ENCODE results near the gene NEGR1.

Gene NEGR1

DNA sequence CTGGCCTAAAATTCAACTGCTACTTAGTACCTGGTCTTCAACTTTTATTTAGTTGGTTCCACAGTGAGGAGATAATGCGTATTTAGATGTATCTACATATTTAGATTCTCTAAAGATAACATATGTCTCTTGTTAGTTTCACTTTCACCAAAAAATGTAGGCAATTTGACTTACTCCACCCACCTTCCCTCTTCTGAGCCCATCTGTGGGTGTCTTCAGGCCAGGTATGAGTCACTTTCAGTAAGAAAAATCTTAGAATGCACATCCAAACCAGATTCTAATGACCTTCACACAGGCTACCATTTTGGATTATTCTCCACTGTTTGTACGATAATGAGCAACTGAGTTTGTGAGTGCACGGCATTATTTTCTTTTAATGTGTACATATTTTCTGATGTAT lies 501.7 kb downstream of the NEGR1 start:
- DNase-seq (ENCODE audit: low read depth in 2 of 2): no peak

DNA sequence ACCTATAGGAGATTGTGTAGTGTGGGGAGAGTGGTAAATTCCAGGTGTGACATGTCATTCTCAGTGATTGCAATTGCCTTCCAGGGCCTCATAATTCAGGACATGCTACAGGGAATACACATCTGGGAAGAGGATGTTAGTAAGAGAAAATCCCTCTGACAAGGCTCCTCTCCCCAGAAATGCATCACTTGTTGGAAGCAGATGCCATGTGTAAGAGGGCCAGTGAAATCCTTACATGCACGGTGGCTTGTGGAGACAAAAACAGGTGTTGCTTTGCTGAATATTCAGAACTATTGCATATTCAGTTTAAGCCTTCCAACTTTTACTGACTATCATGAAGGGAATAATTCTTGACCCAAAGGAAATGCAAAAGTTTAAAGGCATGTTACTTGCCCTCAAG lies 503.4 kb downstream of the NEGR1 start:
- no peak for DNase-seq (ENCODE audit: low read depth in 2 of 2)

DNA sequence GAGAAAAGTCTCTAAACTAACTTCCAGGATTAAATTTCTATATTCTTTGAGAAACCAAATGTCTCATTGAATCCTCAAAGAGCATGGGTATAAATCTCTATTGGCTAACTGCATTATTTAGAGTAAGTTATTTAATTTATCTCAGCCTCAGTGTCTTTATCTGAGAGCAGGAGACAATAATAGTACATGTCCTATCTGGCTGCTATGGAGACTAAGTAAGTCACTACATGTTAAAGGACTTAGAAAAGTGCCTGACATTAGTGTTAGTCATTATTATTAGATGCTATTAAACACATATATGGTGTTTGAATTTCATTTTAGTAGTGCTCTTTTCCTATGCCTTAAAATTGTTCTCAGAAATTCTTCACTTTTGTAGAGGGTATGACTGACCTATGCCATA lies 505.2 kb downstream of the NEGR1 start:
- no peak for DNase-seq (ENCODE audit: low read depth in 2 of 2)

DNA sequence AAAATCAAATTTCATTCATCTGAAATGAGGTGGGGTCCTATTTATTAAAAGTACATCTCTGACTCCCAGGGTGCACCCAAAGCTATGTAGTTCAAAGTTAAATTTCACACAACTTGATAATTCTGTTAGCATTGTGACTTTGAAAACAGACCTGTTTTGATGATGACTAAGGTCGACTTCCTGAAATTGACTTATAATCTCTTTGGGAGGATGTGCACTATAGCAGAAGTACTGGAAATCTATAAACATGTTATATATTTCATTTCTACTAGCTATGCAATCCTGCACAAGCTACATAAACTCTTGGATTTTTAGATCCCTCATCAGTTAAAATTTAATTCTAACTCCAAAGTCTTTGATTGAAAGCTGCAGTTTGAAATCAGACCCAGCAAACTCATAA lies 507.6 kb downstream of the NEGR1 start:
- no peak for DNase-seq (ENCODE audit: low read depth in 2 of 2)

DNA sequence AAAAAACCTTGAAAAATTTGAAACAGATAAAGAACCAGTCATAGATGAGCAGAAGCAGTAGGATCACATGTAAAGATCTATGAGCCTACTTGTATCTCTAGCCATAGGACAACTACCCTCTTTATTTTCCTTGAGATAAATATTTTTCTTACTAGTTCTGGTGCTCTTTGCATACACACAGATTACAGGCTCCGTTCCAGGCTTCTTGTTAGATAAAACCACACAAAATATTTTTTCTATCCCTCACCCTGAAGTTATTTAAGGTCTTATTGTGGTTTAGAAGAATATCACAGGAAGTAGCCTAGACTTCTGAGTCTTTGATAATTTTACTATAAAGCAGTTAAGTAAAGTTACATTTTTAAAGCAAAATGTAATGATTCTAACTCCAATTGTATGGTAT lies 512.2 kb downstream of the NEGR1 start:
- no peak for DNase-seq (ENCODE audit: low read depth in 2 of 2)

DNA sequence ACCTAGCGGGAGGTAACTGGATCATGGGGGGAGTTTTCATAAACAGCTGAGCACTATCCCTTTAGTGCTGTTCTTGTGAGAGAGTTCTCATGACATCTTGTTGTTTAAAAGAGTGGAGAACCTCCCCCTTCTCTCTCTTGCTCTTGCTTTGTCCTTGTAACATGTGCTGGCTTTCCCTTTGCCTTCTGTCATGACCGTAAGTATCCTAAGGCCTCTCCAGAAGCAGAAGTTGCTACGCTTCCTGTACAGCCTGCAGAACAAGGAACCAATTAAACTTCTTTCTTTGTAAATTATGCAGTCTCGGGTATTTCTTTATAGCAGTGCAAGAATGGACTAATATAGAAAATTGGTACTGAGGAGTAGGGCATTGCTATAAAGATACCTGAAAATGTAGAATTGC lies 515.6 kb downstream of the NEGR1 start:
- no peak for DNase-seq (ENCODE audit: low read depth in 2 of 2)

DNA sequence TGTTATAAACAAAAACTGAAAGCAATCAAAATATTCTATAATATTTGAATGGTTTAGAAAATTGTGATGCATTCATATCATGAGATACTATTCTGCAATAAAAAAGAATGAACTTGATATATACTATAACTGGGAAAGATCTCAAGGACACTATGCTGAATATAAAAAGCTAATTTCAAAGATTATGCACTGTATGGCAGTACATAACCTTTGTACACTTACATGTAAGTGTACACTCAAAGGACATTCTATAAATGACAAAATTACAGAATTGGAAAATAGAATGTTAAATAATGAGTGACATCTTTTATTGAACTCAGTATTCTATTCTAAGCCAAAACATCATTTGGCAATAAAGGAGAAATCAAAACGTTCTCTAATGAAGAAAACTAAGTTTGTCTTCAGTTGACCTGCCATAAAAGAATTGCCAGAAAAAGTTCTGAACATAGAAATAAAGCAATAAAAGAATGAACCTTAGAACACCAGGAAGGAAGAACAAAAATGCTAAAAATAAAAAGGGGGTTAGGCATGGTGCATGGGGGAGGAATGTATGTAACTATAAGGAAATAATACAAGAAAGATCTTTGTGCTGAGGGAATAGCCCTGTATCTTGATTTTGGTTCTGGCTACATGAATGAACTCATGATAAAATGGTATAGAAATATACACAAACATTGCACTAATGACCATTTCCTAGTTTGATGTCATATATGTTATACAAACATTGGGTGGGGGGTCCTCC lies 519.7 kb downstream of the NEGR1 start:
- no peak for DNase-seq (ENCODE audit: low read depth in 2 of 2)

DNA sequence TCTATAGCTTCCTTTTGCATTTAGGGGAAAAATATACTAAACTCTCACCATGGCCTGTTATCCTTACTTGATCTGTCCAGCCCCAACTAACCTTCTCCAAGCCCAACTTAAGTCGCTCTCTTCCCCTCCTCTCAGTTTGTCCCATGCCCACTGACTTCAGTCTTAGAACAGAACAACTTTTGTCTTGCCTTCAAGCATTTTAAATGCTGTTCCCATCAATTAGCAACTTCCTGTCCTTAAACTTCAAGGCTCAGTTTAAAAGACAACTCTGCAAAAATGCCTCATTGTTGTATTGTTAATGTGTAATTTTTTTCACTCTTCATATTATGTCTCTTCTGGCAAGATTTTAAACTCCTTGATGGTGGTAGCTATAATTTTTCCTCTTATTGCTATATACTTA lies 526.9 kb downstream of the NEGR1 start:
- DNase-seq (ENCODE audit: low read depth in 2 of 2): no peak

DNA sequence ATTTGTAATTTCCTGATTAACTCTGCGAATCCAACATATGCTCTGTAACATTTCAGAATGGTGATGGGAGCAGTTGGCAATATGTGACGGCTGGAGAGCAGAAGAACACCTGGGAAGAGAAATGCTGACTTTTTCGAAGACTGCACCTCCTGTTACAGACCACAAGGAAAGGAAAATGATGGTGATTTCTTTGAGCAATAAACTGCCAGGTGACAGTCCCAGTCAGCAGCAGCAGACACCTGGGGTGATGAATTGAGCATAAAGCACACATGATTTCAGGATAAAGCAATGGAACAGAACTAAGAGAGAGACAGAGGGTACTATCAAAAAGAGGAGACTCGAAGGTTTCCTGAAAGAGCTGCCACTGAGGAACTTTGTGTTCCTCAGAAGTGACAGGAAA lies 528.6 kb downstream of the NEGR1 start:
- DNase-seq (ENCODE audit: low read depth in 2 of 2): no peak

DNA sequence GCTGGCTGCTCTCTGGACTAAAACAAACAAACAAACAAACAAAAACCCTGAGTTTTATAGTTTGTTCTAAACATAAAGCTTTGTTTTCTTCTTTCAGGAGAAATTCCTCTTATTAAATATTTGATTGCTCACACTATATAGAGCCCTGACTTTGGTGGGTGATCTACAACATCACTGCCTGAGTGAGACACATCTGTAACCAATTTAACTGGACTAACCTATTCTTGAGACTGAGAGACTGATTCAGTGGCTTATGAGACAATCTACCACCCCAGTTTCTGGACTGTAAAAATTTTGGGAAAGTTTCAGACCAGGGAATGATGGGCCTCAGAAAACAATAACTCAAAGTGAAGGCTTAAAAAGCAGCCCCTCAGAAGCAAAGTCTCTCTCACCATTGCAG lies 537.0 kb downstream of the NEGR1 start:
- DNase-seq (ENCODE audit: low read depth in 2 of 2): no peak

DNA sequence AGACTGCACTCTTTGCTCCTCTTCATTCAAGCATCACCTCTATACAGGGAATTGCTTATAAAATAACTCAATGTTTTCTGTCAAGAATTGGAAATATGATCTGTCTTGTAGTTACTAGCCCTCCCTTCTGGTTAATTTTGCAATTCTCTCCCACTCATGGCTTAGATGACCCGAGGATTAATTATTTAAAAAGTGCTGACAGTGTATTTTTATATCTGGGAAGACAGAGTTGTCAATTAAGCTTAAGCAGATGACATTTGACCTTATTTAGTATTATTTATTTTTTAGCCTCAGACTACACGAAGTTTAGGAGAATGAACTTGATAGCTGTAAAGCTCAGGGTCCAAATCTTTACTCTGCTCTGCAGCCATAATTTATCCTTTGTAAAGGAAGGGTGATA lies 538.5 kb downstream of the NEGR1 start:
- no peak for DNase-seq (ENCODE audit: low read depth in 2 of 2)

DNA sequence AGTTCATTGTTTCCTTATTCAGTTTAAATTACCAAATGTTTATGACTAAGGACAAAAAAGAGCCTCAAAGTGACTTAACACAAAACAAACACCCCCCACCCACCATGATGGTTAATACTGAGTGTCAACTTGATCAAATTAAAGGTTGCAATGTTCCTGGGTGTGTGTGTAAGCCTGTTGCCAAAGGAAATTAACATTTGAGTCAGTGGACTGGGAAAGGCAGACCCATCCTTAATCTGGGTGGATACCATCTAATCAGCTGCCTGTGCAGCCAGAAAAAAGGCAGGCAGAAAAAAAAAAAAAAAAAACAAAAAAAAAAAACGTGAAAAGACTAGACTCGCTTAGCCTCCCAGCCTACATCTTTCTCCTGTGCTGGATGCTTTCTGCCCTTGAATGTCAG lies 543.4 kb downstream of the NEGR1 start:
- DNase-seq (ENCODE audit: low read depth in 2 of 2): no peak

DNA sequence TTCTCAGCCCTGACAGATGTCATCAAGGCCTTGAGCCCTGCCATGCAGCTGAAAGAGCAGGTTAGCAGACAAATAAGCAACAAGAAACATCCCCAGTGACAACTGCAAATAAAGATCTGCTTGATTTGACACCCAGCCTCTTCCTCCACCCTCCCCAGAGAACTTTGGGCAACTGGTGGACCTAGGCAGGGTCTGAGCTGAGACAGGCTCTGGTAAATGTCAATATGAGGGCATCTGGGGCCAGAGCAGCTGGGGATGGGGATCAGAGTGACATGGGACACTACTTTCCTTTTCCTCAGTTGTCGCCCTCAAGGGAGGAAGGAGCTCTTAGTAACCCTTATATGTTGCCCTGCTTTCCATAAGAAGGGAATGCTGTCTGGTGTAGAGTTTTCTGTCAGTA lies 544.1 kb downstream of the NEGR1 start:
- no peak for DNase-seq (ENCODE audit: low read depth in 2 of 2)

DNA sequence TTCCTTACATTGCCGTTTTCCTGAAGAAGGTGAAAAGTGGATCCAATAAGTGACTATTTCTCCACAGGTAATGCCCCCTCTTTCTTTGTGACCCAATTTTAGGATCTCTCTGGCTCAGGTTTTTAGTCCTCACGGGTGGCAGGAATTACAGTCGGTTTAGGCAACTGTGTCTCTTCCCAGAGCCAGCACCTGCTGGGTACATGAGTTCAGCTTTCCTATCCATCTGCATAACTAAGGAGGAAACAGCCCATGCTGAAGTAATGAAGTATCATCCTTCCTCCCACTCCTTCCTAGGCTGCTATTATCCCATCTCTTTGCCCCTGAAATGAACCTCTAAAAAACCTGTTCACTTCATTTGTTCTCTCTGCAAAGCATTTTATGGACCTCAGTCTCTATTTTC lies 544.6 kb downstream of the NEGR1 start:
- no peak for DNase-seq (ENCODE audit: low read depth in 2 of 2)

DNA sequence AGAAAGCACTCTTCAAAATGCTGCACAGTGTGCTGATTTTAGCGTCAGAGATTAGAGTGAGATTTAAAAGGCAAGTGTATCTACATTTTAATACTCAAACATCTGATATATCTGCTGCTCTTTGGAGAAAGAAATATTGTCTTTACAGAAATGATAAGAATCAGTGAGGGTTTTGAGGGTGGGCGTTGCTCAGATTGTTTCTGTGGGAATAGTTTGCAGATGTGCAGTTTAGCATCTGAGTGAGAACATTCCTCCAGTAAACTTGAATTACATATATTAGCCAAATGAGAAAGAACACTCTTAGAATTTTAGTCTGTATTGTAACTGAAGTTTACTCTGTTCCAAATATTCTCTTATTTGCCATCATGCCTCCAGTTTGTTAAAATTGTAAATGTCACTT lies 549.2 kb downstream of the NEGR1 start:
- no peak for DNase-seq (ENCODE audit: low read depth in 2 of 2)

DNA sequence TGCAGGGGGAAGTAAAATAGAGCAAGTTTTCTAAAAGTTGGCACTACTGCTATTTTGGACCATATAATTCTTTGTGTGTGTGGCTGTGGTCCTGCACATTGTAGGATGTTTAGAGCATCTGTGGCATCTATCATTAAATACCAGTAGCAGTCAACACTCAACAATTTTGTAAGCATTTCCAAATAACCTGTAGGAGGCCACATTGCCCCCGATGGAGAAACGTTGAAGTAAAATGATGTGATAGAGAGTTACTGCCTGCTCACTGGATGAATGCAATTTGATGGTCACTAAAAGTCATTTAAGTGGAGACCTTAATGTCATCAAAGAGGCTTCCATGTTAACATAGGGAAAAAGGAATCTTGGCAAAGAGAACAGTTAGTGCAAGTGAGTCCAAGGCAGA lies 560.8 kb downstream of the NEGR1 start:
- no peak for DNase-seq (ENCODE audit: low read depth in 2 of 2)

DNA sequence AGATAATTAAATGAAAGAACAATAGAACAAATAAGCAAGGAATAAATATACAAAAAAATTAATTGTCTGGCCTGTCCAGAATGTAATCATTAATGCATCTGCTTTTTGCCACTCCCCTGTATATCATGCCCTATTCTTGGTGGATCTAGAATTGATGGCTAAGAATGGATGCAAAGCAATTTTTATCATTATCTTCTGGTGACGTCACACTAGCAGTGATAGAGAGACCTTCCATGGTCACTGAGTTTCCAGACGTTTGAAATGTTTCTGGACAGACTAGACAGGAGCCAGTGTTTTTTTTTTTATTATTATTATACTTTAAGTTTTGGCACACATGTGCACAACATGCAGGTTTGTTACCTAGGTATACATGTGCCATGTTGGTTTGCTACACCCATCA lies 563.0 kb downstream of the NEGR1 start:
- no peak for DNase-seq (ENCODE audit: low read depth in 2 of 2)

DNA sequence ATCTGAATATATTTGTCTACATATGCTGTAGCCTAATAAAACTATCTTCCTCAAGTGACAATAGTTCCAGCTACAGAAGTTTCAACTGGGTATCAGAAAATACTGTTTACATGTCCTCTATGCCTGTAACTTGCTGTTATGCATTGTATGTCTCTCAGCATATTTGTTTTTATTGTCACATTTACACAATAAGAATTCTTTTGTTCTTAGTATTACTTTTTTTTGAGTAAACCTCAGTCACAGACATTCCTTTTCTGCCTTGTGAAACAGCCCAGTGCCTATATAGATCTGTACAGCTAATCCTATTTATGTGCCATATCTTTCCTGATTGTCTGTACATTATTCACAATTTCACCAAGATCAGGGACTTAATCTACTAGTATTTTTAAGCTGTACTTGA lies 565.2 kb downstream of the NEGR1 start:
- no peak for DNase-seq (ENCODE audit: low read depth in 2 of 2)

DNA sequence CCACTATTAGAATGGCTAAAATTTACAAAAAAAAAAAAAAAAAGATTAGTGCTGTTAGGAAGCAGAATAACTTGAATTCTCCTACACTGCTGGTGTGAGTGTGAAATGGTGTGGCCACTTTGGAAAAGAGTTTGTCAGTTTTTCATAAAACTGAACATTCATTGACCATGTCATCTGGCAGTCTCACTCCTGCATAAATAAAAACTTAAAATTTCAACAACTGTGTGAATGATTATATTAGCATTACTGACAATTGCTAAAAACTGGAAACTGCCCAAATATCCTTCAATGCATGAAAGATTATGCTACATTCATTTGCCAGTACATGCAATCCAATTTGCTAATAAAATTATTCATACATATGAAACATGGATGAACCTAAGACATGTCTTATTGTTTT lies 570.9 kb downstream of the NEGR1 start:
- no peak for DNase-seq (ENCODE audit: low read depth in 2 of 2)

DNA sequence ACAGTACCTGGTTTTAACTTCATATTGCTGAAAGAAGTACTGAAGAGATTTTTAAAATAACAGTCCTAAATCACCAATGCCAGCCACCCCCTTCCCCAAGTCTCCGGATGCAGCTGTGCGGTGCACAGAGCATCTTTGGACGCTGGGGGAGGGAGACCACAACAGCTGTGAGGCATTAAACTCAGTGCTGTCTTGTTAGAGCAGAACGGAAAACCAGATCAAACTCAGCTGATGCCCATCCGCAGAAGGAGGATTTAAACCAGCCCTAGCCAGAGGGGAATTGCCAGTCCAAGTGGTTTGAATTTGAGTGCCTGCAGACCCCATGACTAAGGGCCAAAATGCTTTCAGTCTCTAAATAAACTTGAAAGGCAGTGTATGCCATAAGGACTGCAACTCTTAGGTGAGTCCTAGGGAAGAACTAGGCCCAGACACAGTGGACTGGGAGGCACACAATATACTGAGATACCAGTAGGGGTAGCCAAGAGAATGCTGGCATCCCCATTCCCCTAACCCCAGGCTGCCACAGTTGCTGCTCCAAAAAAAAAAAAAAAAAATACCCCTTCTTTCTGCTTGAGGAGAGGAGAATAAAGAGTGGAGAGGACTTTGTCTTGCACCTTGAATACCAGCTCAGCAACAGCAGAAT lies 576.2 kb downstream of the NEGR1 start:
- DNase-seq (ENCODE audit: low read depth in 2 of 2): no peak

DNA sequence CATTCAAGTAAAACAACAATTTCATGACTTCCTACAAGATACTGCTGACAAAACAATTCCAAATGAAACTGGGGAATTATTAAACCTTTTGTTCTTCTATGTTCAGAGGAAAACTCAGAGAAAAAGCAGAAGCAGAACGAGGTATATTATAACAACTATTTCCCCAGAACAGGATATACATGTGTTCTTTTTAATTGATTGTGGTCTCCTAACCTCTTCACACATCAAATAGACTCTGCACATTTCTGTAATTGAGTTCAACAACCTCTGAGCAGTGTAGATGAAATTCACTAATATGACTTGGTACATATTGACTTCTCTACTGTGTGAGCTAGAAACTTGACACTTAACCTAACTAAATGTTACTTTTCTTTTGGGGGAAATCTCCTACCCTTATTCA lies 584.2 kb downstream of the NEGR1 start:
- DNase-seq (ENCODE audit: low read depth in 2 of 2): no peak

DNA sequence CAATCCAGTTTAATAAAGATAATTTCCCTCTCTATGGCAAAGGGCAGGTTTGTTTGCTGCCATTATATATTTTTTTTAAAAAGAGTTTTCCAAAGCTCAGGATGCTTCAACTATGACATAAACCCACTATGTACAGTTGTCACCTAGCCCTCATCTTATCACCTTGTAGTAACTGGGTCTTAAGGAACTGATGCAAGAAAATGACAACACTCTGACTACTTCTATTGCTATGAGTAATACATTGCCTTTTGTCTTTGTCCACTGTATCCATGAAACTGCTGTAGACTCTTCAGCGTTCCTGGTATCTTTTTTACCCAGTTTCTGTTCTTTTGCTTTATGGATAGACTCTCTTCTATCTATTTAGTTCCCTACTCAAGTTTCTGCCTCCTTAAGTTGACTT lies 586.5 kb downstream of the NEGR1 start:
- no peak for DNase-seq (ENCODE audit: low read depth in 2 of 2)

DNA sequence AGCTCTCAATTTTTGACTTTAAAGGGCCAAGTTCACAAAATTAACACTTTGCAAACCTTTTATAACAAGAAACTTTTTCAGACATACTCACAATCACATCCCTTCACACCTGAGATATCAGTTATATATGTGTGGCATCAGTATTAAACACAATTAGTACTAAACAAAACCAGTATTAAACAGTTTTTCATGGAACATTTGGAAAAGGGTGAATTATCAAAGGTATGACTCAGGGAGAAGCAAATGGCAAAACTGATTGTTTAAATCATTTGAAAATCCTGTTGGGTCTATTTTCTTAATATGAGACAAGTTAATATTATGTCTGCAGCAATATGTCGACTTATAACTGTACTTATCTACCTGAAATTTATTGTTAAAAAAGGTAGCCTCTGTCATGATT lies 587.3 kb downstream of the NEGR1 start:
- DNase-seq (ENCODE audit: low read depth in 2 of 2): no peak

DNA sequence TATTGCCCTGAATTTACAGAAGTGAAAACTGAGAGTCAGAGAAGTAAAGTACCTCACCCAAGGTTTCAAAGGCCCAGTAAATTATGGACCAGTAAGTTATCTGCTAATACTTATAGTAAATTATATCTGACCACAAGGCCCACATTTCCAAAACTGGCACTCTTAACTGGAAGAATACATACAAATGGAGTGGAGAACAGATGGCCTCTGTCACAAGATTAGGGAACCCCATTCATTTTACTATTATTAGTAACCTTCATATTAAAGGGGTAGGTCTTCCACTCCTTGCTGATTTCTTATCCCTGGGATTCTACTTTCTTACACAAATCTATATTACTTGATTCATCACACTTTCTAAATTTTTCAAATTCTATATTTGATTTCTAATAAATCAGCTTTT lies 588.8 kb downstream of the NEGR1 start:
- DNase-seq (ENCODE audit: low read depth in 2 of 2): no peak
